HCT116 (cell line): ENCODE measurements around the gene CACNA1F. TPM values are rescaled to one million over a fixed set of nuclear protein-coding genes. Genes with fewer than 3 reads are reported as not detected.

Experiments used
- ATAC-seq: fragments of 200-7000 bp; cut with Tn5 transposase; 2 replicates; pipeline ENCODE4 v1.9.1; 2020; ENCODE audit warnings: mild to moderate bottlenecking, moderate library complexity
- BruUV-seq: library from RNA; stranded (reverse); fragments of 400-500 nt; replicated peaks from 2 replicates; lab custom pipeline; 2021; lab: Mats Ljungman, UMichigan
- CTCF ChIA-PET: fragments of 300-600 bp; sonication (Branson Sonifier 250); formaldehyde crosslinking; loops from one replicate; lab custom pipeline; 2021; ENCODE audit warnings: antibody characterized with exemption; lab: Charles Lee
- POLR2A ChIA-PET: fragments of 300-600, 350-600 bp; sonication (Branson Sonifier 250); formaldehyde crosslinking; loops from one replicate; lab custom pipeline; 2021; ENCODE audit warnings: antibody characterized with exemption; lab: Charles Lee
- RAD21 ChIA-PET, 2 experiments: fragments of 300-600 bp; sonication (Branson Sonifier 250); formaldehyde crosslinking; loops; one replicate each; lab custom pipeline; 2023; ENCODE audit warnings: low total read pairs in 2 of 2; ENCODE audit not compliant: uncharacterized antibody in 2 of 2, unreplicated experiment in 2 of 2, low non-redundant PET in 1 of 2; lab: Charles Lee
- DNase-seq: peaks from one replicate; pipeline ENCODE4 v3.0.0-alpha.2; 2010; ENCODE audit warnings: low read depth, low spot score
- H2AFZ ChIP-seq: fragments of 200-600 bp; shearing (Covaris generic), sonication (generic); 2 replicates; pipeline ENCODE4 v1.6.1; 2017; ENCODE audit warnings: low read depth, mixed run types, mixed read lengths, antibody characterized with exemption, low read length; ENCODE audit not compliant: poor library complexity, severe bottlenecking
- H3K27ac ChIP-seq: 2 replicates; pipeline ENCODE4 v1.5.1; 2012; ENCODE audit warnings: low read depth, low read length
- H3K27me3 ChIP-seq: fragments of 200-600 bp; sonication (generic); 2 replicates; pipeline ENCODE4 v1.6.1; 2016; ENCODE audit warnings: mixed run types, low read length, mixed read lengths; ENCODE audit not compliant: insufficient read depth
- H3K36me3 ChIP-seq, 2 experiments: fragments of 200-500 bp in 1 of 2; fragments of 200-600 bp in 1 of 2; sonication (Bioruptor generic) in 1 of 2; sonication (generic) in 1 of 2; 2 replicates each; pipeline versions ENCODE4 v1.5.1 to v1.6.1; 2014 to 2016; ENCODE audit warnings: low read length in 2 of 2, inconsistent platforms in 1 of 2, mixed read lengths in 1 of 2, mixed run types in 1 of 2; ENCODE audit not compliant: insufficient read depth in 2 of 2, control insufficient read depth in 1 of 2
- H3K4me1 ChIP-seq, 2 experiments: fragments of 200-600 bp in 1 of 2; sonication (generic) in 1 of 2; 2 replicates each; pipeline versions ENCODE4 v1.5.1 to v1.6.1; 2012 to 2017; ENCODE audit warnings: low read length in 2 of 2, inconsistent platforms in 1 of 2, mild to moderate bottlenecking in 1 of 2, mixed read lengths in 1 of 2, mixed run types in 1 of 2, moderate library complexity in 1 of 2; ENCODE audit not compliant: insufficient read depth in 2 of 2, control insufficient read depth in 1 of 2
- H3K4me2 ChIP-seq: fragments of 200-600 bp; sonication (generic); 2 replicates; pipeline ENCODE4 v1.6.1; 2017; ENCODE audit warnings: mixed run types, low read length, mixed read lengths
- H3K4me3 ChIP-seq, 2 experiments: fragments of 200-600 bp in 1 of 2; sonication (generic) in 1 of 2; replicated peaks in 1 of 2; 2 replicates each; pipeline ENCODE4 v1.5.1; 2011 to 2016; ENCODE audit warnings: low read length in 2 of 2, control low read depth in 1 of 2, low read depth in 1 of 2, mild to moderate bottlenecking in 1 of 2, mixed read lengths in 1 of 2, mixed run types in 1 of 2
- H3K79me2 ChIP-seq: fragments of 200-600 bp; sonication (generic); 2 replicates; pipeline ENCODE4 v1.6.1; 2017; ENCODE audit warnings: mild to moderate bottlenecking, mixed run types, low read length, moderate library complexity, mixed read lengths; ENCODE audit not compliant: insufficient read depth
- H3K9ac ChIP-seq: fragments of 200-600 bp; sonication (generic); 2 replicates; pipeline ENCODE4 v1.6.1; 2016; ENCODE audit warnings: low read length, mixed read lengths
- H3K9me2 ChIP-seq: fragments of 200-600 bp; sonication (generic), shearing (Covaris generic); 2 replicates; pipeline ENCODE4 v1.6.1; 2017; ENCODE audit warnings: mixed run types, mild to moderate bottlenecking, moderate library complexity; ENCODE audit not compliant: insufficient read depth
- H3K9me3 ChIP-seq, 2 experiments: fragments of 200-500 bp in 1 of 2; fragments of 200-600 bp in 1 of 2; sonication (Bioruptor generic) in 1 of 2; sonication (generic) in 1 of 2; 2 replicates each; pipeline ENCODE4 v1.6.1; 2014 to 2017; ENCODE audit warnings: low read length in 2 of 2, mixed read lengths in 2 of 2, inconsistent platforms in 1 of 2, low read depth in 1 of 2, mild to moderate bottlenecking in 1 of 2, mixed run types in 1 of 2, moderate library complexity in 1 of 2; ENCODE audit not compliant: control insufficient read depth in 1 of 2, insufficient read depth in 1 of 2
- H4K20me1 ChIP-seq: fragments of 200-600 bp; sonication (generic), shearing (Covaris generic); 2 replicates; pipeline ENCODE4 v1.6.1; 2017; ENCODE audit warnings: mixed run types, mild to moderate bottlenecking, moderate library complexity; ENCODE audit not compliant: insufficient read depth
- CBX3 ChIP-seq: IDR thresholded peaks from 2 replicates; pipeline ENCODE4 v1.6.1; 2012; ENCODE audit warnings: low read depth
- CEBPB ChIP-seq: IDR thresholded peaks from 2 replicates; pipeline ENCODE4 v1.6.1; 2012; ENCODE audit warnings: low read depth
- JUND ChIP-seq: IDR thresholded peaks from 2 replicates; pipeline ENCODE4 v1.6.1; 2012
- POLR2AphosphoS5 ChIP-seq: IDR thresholded peaks from 2 replicates; pipeline ENCODE4 v1.6.1; 2011; ENCODE audit warnings: mild to moderate bottlenecking, low read depth, low read length, moderate library complexity
- RAD21 ChIP-seq: IDR thresholded peaks from 2 replicates; pipeline ENCODE4 v1.6.1; 2012; ENCODE audit warnings: low read depth, mild to moderate bottlenecking
- ZFX ChIP-seq: fragments of 450-650 bp; IDR thresholded peaks from 2 replicates; pipeline ENCODE4 v1.6.1; 2017
- intact Hi-C: fragments of 100-400 bp; cut with micrococcal nuclease; formaldehyde crosslinking; loops from 2 replicates; pipeline ENCODE4 v1.10.0; 2022
- total RNA-seq: library from RNA; stranded (reverse); gene quantifications from one replicate; pipeline ENCODE4 v1.2.1, GENCODE V29; 2021; ENCODE audit not compliant: unreplicated experiment
- TF ChIP-seq, protein P1 (sequence below), 3 experiments: fragments of 200-600 bp in 1 of 3; sonication (generic) in 1 of 3; IDR thresholded peaks in 2 of 3; conservative IDR thresholded peaks in 1 of 3; 2 replicates each; pipeline ENCODE4 v1.5.1; 2012 to 2017; ENCODE audit warnings: low read depth in 2 of 3, low read length in 2 of 3, antibody characterized with exemption in 1 of 3, borderline replicate concordance in 1 of 3, control low read depth in 1 of 3, mild to moderate bottlenecking in 1 of 3, mixed read lengths in 1 of 3, mixed run types in 1 of 3, moderate library complexity in 1 of 3; ENCODE audit not compliant: insufficient read depth in 1 of 3
- TF ChIP-seq, protein P2 (sequence below): IDR thresholded peaks from 2 replicates; pipeline ENCODE4 v1.6.1; 2012
- TF ChIP-seq, protein P3 (sequence below): IDR thresholded peaks from 2 replicates; pipeline ENCODE4 v1.6.1; 2012

Gene CACNA1F
- total RNA-seq, 1 experiment from 2014 or later: not detected

DNA sequence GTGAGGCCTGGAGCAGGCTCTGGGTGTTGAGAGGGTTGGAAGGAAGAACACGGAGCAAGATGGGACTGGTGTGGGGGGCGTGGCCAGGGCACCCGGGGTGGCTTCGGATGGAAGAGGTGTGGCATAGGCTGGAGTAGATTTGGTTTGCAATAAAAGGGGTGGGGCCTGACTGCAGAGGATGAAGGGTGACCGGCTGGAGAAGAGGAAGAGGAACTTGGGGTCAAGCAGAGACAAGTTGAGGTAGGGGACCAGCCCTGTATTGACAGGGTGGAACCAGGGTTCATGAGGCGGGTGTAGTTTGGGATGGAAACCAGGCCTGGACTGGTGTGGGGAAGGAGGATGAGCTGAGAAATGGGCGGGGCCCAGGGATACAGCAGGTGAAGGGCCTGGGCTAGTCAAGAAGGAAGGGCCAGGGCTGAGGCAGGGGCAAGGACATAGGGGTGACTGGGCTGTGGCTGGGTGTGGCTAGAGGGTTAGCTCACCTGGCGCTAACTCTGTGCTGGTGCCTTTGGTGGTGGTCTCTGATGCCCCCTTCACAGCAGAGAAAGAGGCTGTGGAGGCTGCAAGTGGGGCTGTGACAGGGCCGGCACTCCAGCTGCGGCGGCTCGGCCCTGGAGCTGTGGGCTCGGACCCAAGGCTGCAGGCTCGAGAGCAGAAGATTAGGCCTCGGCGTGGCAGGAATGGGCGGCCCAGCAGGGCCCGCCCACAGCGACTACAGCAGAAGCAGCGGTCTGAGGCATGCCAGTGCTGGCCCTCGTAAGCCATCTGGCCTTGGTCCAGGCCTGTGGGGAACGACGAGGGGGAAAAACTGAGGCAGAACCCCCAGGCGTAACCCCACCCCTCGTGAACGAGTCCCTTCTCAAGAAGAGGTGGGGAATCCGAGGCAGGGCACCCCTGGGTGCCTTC, 56.5 kb downstream of the CACNA1F start:
- H3K9ac ChIP-seq: no peak overlapping the region
- RAD21 ChIA-PET: no interaction called here
- peak; percentile 29; the same call in 1 of the 2 replicates for ATAC-seq

More for the DNA sequence above, 56.5 kb downstream of the CACNA1F start:
- intact Hi-C loops: no loop called here
- H3K4me3 ChIP-seq: no peak overlapping the region
- H3K36me3 ChIP-seq: peaks cover 4 to 9% of the 10 kb centered on the region in 2 experiments; a peak in 3 of 4 replicates
- ChIA-PET POLR2A (interaction anchor here (0.9 to 1.2 kb wide), 2 partner anchors 10 to 14 kb away, joined by 3 to 4 read pairs; no protein-coding TSS in a partner anchor), CTCF (interaction anchor here (1.0 kb wide), 1 partner anchor 21 kb away, joined by 3 read pairs; no protein-coding TSS in a partner anchor)
- no peaks in the 10 kb centered on the region for H3K9me3 ChIP-seq
- peak overlapping the region; percentile 35; the same call in 1 of the 2 replicates for H3K27ac ChIP-seq
- H3K27me3 ChIP-seq: no peaks in the 10 kb centered on the region
- no peaks in the 10 kb centered on the region for H3K9me2 ChIP-seq
- no peak for TF ChIP-seq JUND
- TF ChIP-seq, protein P1, sequence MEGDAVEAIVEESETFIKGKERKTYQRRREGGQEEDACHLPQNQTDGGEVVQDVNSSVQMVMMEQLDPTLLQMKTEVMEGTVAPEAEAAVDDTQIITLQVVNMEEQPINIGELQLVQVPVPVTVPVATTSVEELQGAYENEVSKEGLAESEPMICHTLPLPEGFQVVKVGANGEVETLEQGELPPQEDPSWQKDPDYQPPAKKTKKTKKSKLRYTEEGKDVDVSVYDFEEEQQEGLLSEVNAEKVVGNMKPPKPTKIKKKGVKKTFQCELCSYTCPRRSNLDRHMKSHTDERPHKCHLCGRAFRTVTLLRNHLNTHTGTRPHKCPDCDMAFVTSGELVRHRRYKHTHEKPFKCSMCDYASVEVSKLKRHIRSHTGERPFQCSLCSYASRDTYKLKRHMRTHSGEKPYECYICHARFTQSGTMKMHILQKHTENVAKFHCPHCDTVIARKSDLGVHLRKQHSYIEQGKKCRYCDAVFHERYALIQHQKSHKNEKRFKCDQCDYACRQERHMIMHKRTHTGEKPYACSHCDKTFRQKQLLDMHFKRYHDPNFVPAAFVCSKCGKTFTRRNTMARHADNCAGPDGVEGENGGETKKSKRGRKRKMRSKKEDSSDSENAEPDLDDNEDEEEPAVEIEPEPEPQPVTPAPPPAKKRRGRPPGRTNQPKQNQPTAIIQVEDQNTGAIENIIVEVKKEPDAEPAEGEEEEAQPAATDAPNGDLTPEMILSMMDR (IDR thresholded peaks at IDR 0.05 in 2 of 3, conservative IDR thresholded peaks at IDR 0.05 in 1 of 3; ENCODE audit: borderline replicate concordance in 1 of 3, insufficient read depth in 1 of 3, low read depth in 2 of 3, low read length in 2 of 3): no peak
- TF ChIP-seq RAD21: no peak
- TF ChIP-seq ZFX: no peak
- TF ChIP-seq, protein P2, sequence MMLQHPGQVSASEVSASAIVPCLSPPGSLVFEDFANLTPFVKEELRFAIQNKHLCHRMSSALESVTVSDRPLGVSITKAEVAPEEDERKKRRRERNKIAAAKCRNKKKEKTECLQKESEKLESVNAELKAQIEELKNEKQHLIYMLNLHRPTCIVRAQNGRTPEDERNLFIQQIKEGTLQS: no peak
- no peak for TF ChIP-seq CBX3
- TF ChIP-seq POLR2AphosphoS5: peak; percentile 28; the same call in 1 of the 2 replicates
- no peak for TF ChIP-seq CEBPB
- TF ChIP-seq, protein P3, sequence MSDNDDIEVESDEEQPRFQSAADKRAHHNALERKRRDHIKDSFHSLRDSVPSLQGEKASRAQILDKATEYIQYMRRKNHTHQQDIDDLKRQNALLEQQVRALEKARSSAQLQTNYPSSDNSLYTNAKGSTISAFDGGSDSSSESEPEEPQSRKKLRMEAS: no peak
- no peaks in the 10 kb centered on the region for H4K20me1 ChIP-seq
- H3K79me2 ChIP-seq: peaks cover 34% of the 10 kb centered on the region
- H3K4me2 ChIP-seq: peak overlapping the region; percentile 9; the same call in 1 of the 2 replicates
- H2AFZ ChIP-seq: no peak overlapping the region
- no peak for DNase-seq
- BruUV-seq: no TSS peak
- peaks cover 9 to 38% of the 10 kb centered on the region in 2 experiments; a peak in 3 of 4 replicates for H3K4me1 ChIP-seq
